ENCODE results near the gene PRKN. TPM values are rescaled to one million over a fixed set of nuclear protein-coding genes. Genes with fewer than 3 reads are reported as not detected.

Gene PRKN
- total RNA-seq, 1 experiment from 2014 or later: 2.0 TPM

GRCh38 chr6:162124710-162125435, 602.7 kb downstream of the PRKN start:
- no peak overlapping the region for H2AFZ ChIP-seq (ENCODE audit: low read length)
- H4K5ac ChIP-seq (ENCODE audit: insufficient read length, low read depth, low read length): no peak overlapping the region
- DNase-seq: no peak
- no peak overlapping the region for H3K4me2 ChIP-seq (ENCODE audit: insufficient read depth, insufficient read length, low read length)
- H2AK5ac ChIP-seq (ENCODE audit: insufficient read length, low read length): no peak overlapping the region
- no peak for TF ChIP-seq CTCF (conservative IDR thresholded peaks at IDR 0.05)
- H2BK120ac ChIP-seq (ENCODE audit: low read depth, low read length, poor library complexity, severe bottlenecking): no peak overlapping the region
- H4K20me1 ChIP-seq (ENCODE audit: control insufficient read depth, insufficient read depth, insufficient read length): no peaks in the 10 kb centered on the region
- Mint-ChIP-seq H3K4me1 (peaks cover 6% of the 10 kb centered on the region in 2 experiments), H3K27me3 (ENCODE audit: low read depth) (no peaks in the 10 kb centered on the region), H3K36me3 (ENCODE audit: insufficient read depth in 1 of 3, low read depth in 3 of 3) (no peaks in the 10 kb centered on the region), H3K9me3 (no peaks in the 10 kb centered on the region), H3K4me3 (no peak overlapping the region), H3K27ac (no peak overlapping the region)
- no peak overlapping the region for H2BK12ac ChIP-seq (ENCODE audit: insufficient read length, low read depth, low read length)
- H2BK20ac ChIP-seq (ENCODE audit: low read depth, low read length, poor library complexity, severe bottlenecking): no peak overlapping the region
- no peak overlapping the region for H4K91ac ChIP-seq (ENCODE audit: insufficient read length, low read depth, low read length)
- H2BK15ac ChIP-seq (ENCODE audit: low read depth, low read length): no peak overlapping the region
- no peak overlapping the region for H2BK5ac ChIP-seq (ENCODE audit: insufficient read length, low read length)
- H3K4me1 ChIP-seq (ENCODE audit: insufficient read depth, low read length): no peaks in the 10 kb centered on the region
- no peak overlapping the region for H3K27ac ChIP-seq (ENCODE audit: insufficient read length, low read depth, low read length)
- no peak overlapping the region for H3K18ac ChIP-seq (ENCODE audit: insufficient read length, low read depth, low read length)
- no peak overlapping the region for H4K8ac ChIP-seq (replicated peaks; ENCODE audit: insufficient read length, low read depth, low read length)
- H3K4ac ChIP-seq (ENCODE audit: low read depth, low read length): no peak overlapping the region
- no peak overlapping the region for H3K14ac ChIP-seq (ENCODE audit: insufficient read depth, low read length)
- no peaks in the 10 kb centered on the region for H3K23me2 ChIP-seq (ENCODE audit: insufficient read length, low read depth, low read length, poor library complexity, severe bottlenecking)
- no peak overlapping the region for H3K56ac ChIP-seq (ENCODE audit: insufficient read length, low read depth, low read length)
- H3K23ac ChIP-seq (ENCODE audit: insufficient read length, low read depth, low read length): no peak overlapping the region
- no CpG with 5 or more reads among the region's 15 CpGs for whole genome bisulfite sequencing (ENCODE audit: extremely low coverage, insufficient read length, low lambda C conversion rate)
- no peak overlapping the region for H3K9ac ChIP-seq (ENCODE audit: extremely low read depth, insufficient read length, low read length)
- no peaks in the 10 kb centered on the region for H3K27me3 ChIP-seq (ENCODE audit: insufficient read depth, low read length)
- no peaks in the 10 kb centered on the region for H3K79me1 ChIP-seq (ENCODE audit: insufficient read depth, low read depth, low read length, poor library complexity, severe bottlenecking)
- H3K9me3 ChIP-seq (ENCODE audit: control insufficient read depth, low read depth, low read length): no peaks in the 10 kb centered on the region
- no peaks in the 10 kb centered on the region for H3K79me2 ChIP-seq (ENCODE audit: insufficient read depth, low read length)
- no peak overlapping the region for H3T11ph ChIP-seq (ENCODE audit: low read length)
